HG02884 (cell line): ENCODE results near the gene OSBPL1A.

Experiments
- ATAC-seq: cut with Tn5 transposase; IDR thresholded peaks from one replicate; pipeline ENCODE4 v1.9.1; 2021; ENCODE audit warnings: mild to moderate bottlenecking, moderate library complexity; ENCODE audit not compliant: unreplicated experiment

Gene OSBPL1A

GRCh38 chr18:24270358-24270936, 127.2 kb downstream of the OSBPL1A start:
- ATAC-seq, result no peak

GRCh38 chr18:24268784-24269550, 128.7 kb downstream of the OSBPL1A start:
- no peak for ATAC-seq

- ATAC-seq, result no peak
Observed at GRCh38 chr18:24267878-24268277, 129.7 kb downstream of the OSBPL1A start.

- ATAC-seq, result no peak
Observed at GRCh38 chr18:24266131-24266530, 131.5 kb downstream of the OSBPL1A start.

- ATAC-seq, result no peak
Observed at GRCh38 chr18:24265502-24266064, 132.0 kb downstream of the OSBPL1A start.

- no peak for ATAC-seq
Observed at GRCh38 chr18:24263050-24263449, 134.6 kb downstream of the OSBPL1A start.

GRCh38 chr18:24262087-24262486, 135.5 kb downstream of the OSBPL1A start:
- no peak for ATAC-seq

GRCh38 chr18:24259869-24260641, 137.6 kb downstream of the OSBPL1A start:
- no peak for ATAC-seq

GRCh38 chr18:24254071-24254470, 143.6 kb downstream of the OSBPL1A start:
- ATAC-seq, result no peak

GRCh38 chr18:24249716-24250115, 147.9 kb downstream of the OSBPL1A start:
- ATAC-seq, result no peak

- ATAC-seq, result no peak
Observed at GRCh38 chr18:24248359-24248758, 149.3 kb downstream of the OSBPL1A start.

GRCh38 chr18:24246143-24246542, 151.5 kb downstream of the OSBPL1A start:
- peak; percentile 97 for ATAC-seq

GRCh38 chr18:24244698-24245097, 152.9 kb downstream of the OSBPL1A start:
- no peak for ATAC-seq

GRCh38 chr18:24243677-24244076, 153.9 kb downstream of the OSBPL1A start:
- ATAC-seq, result no peak

- ATAC-seq, result no peak
Observed at GRCh38 chr18:24239341-24239740, 158.3 kb downstream of the OSBPL1A start.

GRCh38 chr18:24238387-24238786, 159.2 kb downstream of the OSBPL1A start:
- no peak for ATAC-seq

GRCh38 chr18:24234850-24235418, 162.7 kb downstream of the OSBPL1A start:
- ATAC-seq, result no peak

- ATAC-seq, result no peak
Observed at GRCh38 chr18:24234330-24234729, 163.3 kb downstream of the OSBPL1A start.

GRCh38 chr18:24232800-24233199, 164.8 kb downstream of the OSBPL1A start:
- no peak for ATAC-seq

GRCh38 chr18:24231773-24232735, 165.6 kb downstream of the OSBPL1A start:
- no peak for ATAC-seq
